NCI-H2196 (cell line): ENCODE results near the gene PMVK.

ENCODE experiments used
- DNase-seq: peaks from one replicate; lab custom pipeline; 2025; ENCODE audit not compliant: unreplicated experiment; lab: John Stamatoyannopoulos, UW

PMVK gene

DNA sequence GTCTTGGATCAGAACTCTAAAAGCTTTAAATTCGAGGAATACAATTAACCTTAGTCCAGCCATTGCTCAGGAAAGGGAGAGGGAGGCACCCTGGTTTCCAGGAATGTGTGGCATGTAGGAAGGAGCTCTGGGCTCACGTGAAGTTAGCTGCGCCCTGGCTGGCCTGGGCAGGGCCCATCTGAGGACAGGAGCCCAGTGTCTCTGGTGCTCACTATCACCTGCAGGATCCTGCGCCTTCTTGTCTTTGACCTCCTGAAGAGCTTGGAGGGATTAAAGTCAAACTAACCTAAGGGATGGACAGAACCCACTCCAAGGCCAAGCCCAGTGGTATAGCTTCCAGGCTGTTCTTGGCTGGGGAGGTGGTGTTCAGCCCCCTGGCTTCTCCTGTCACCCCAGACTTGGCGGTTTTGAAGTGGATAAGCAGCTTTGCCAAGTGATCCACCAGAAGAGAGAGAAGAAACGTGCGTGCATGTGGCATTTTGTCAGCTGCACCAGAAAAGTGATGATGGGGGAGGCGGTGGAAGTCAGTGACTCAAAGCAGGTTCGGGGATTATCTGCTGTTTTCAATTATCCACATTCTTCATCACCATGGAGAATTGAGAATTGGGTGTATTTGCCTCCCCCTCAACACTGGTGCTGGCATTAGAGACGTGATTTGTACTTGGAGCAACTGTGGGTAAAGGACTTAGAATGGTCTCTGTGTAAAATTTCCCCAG is 54.5 kb downstream of the PMVK start:
- no peak for DNase-seq

DNA sequence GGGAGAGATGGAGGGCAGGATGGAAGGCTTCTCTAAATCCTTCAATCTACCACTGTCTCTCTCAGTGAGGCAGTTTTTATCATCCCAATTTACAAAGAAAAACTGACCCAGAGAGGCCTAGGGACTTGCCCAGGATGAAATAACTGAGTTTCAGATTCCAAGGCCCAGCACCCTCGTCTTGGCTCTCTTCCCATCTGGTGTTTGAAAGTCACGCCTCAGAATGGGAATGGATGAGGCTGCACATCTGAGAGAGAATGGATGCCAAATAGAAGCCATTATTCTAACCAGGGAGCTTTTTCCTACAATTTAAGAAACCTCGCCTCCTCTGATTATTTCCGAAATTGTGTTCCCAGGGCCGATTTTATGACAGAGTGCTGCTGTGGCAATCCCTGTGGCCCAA is 55.8 kb downstream of the PMVK start:
- no peak for DNase-seq

DNA sequence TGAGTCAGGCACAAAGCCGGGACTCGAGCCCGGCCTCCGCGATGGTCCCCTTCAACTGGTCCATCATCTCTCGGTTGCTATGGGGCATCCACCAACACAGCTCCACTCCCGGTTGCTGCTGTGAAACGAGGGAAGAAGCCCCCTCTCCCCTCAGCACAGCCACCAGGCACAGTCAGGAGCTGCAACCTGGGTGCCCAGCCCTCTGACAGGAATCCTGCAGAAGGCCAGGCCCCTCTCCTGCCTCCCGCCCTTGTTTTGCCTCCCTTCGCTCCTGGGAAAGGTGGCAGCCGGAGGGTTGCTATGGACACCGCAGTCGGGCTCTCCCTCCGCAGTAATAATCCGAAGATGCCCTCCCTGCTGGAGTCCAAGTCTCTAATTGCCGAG is 57.5 kb downstream of the PMVK start:
- no peak for DNase-seq

DNA sequence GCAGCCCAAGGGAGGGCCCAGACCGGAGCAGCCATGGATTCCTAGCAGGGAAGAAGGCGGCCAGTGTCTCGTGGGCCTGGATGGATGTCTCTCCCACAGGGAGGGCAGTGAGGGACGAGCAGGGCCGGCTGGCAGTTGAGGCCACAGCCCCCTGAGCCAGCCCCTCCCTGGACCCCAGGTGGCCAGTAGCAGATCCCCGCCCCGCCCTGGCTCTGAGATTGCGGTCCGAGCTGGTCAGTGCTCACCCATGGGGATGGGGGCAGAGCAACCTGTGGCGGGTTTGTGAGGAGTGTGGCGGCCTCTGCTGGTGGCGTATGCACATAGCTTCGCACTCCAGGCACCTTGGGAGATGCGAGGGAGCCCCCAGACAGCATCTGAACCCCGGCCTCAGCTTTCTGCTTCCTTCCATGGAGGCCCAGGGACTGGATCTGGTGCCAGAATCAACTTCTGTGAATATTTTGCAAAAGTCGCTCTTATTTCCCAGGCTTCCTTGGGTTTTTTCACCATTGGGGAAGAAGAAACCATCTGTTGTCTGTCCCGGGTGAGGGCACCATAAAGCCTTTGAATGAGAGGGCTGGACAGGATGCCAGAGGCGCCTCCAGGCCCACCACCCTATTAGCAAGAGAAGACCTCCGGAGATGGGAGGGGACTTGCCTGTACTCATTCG is 58.0 kb downstream of the PMVK start:
- DNase-seq = peak; percentile 80

DNA sequence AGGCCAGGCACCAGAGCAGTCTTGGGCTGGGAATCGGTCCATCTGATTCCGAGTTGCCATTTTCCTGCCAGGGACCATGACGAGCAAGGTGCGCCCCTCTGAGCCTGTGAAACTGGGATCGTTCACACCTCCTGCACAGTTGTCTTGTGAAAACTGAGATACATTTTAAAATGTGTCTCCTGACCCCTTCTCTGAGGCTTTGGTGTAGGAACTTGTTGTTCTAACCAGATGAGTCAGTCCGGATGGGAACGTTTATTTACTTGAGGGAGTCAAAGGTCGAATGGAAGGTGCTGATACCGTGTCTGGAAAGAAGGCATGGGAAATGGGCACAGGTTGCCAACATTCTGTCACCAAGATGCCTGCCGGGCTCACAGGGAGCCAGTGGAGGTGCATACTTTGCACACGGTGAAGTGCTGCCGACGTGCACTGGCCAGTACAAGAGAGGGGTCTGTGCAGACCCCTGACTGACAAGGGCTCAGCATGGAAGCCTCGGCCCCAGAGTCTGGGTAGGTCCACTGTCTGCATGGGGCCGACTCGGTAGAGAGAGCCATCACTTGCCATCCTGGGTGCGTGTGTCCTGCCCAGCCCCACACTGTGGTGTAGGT is 59.0 kb downstream of the PMVK start:
- DNase-seq = no peak

DNA sequence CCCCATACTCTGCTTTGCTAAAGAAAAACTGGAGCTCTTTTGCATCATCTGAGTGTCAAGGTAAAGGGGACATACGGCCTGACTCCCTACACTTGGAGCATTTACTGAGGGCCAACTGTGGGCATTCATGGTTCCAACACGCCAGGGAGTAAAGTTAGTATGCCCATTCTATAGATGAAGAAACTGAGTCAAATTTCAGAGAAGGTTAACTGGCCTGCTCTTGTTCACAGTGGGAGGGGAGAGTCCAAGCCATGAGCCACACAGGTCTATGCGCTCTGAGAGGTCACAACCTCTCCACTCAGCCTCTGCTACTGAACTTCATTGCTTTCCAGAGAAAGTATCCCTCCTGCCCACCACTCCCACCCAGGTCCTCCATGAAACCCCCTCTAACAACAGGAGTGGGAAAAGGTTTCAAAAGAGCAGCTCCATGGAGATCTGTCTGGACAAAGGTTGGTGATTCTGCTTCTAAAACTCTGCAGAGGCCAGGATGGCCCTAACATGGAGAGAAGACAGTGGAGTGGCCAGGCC is 59.6 kb downstream of the PMVK start:
- no peak for DNase-seq
